Activated CD8-positive, alpha-beta memory T cell treated with anti-CD3 and anti-CD28 coated beads, Interleukin-2, amount 10 ng/mL, durations not matched to agents 7 days and 5 days (primary cell): ENCODE results near the gene ADSS2. TPM values are rescaled to one million over a fixed set of nuclear protein-coding genes. Genes with fewer than 3 reads are reported as not detected.

Experiments
- ATAC-seq: fragments of 150-1000 bp; cut with Tn5 transposase; one replicate; pipeline ENCODE4 v1.10.0; 2021; ENCODE audit warnings: moderate library complexity
- CTCF ChIA-PET: fragments of 350-600 bp; sonication (Branson Sonifier 250); formaldehyde crosslinking; loops from one replicate; lab custom pipeline; 2021; ENCODE audit warnings: antibody characterized with exemption; lab: Charles Lee
- DNase-seq: peaks from one replicate; pipeline ENCODE4 v3.0.0-alpha.2; 2020
- H3K27ac Mint-ChIP-seq: one replicate; pipeline ENCODE4 v1.8.0; 2021; ENCODE audit warnings: mild to moderate bottlenecking, mixed read lengths
- H3K27me3 Mint-ChIP-seq: one replicate; pipeline ENCODE4 v1.8.0; 2021; ENCODE audit warnings: mixed read lengths
- H3K36me3 Mint-ChIP-seq: one replicate; pipeline ENCODE4 v1.8.0; 2021; ENCODE audit warnings: mild to moderate bottlenecking, mixed read lengths
- H3K4me1 Mint-ChIP-seq: one replicate; pipeline ENCODE4 v1.8.0; 2021; ENCODE audit warnings: mixed read lengths
- H3K4me3 Mint-ChIP-seq: one replicate; pipeline ENCODE4 v1.8.0; 2021; ENCODE audit warnings: mild to moderate bottlenecking, moderate library complexity, mixed read lengths
- H3K9me3 Mint-ChIP-seq: one replicate; pipeline ENCODE4 v1.8.0; 2022; ENCODE audit warnings: low read depth, mixed read lengths
- total RNA-seq, 2 experiments: library from RNA; stranded (reverse); gene quantifications; one replicate each; pipeline ENCODE4 v1.2.3, GENCODE V29; 2021

The ADSS2 gene
- total RNA-seq, 2 experiments from 2014 or later: 52.0 to 66.7 TPM

DNA sequence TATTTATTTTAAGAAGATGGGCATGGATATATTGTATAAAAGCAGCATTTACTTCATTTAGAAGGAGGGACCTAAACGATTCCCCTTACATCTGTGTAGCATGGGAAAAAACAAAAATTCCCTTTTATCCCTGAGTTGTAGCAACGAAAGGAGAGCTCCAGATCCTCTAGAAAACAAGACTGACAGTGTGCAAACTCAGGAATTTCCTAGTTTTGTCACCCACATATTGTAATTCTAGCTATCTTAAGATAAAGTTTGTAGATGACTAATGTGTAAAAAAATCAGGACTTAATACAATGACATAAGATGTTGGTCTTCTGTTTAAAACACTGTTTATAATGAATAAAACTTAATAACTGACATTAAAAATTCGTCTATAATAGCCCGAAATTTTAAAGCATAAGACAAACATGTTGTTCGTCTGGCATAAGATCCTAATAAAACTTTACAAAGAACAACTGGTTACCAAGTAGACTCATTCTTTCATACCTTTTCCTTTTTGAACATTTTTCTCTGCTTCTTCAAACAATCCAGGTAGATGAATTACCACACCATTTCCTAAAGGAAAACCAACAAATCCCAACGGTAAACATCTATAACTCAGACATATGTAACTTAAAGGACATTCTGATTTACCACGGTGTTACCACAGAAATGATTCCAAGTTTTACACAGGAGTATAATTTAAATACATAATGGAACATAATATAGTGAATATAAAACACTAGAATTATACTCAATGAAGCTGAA, 15.2 kb downstream of the ADSS2 start:
- no peak for DNase-seq
- CTCF ChIA-PET: no interaction called here
- H3K27ac Mint-ChIP-seq: peak overlapping the region; percentile 58

DNA sequence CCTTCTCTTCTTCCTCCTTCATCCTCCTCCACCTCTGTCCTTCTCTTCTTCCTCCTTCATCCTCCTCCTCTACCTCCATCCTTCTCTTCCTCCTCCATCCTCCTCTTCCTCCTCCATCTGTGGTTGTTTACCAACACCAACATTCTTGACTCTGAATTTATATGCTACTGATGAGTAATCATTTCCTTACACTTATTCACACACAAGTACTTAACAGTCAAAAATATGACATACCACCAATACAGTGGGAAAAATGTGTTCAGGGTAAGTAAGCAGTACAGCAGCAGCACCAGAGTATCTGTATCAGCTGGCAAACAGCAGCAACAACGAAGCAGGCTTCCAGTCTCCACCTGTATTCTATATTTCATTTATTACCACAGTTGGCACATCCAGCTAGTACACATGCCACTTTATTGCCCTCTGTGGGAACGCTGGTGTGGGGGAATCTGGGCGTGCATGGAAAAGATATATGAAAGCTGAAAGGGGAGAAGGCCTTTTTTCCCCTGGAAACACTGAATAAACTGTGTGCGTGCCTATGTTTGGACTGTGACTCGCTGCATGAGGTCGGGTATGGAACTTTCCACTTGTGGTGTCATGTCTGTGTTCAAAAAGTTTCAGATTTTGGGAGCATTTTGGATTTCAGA, 16.0 kb downstream of the ADSS2 start:
- H3K9me3 Mint-ChIP-seq: no peaks in the 10 kb centered on the region
- H3K27ac Mint-ChIP-seq: peak overlapping the region; percentile 58
- peaks cover 37% of the 10 kb centered on the region for H3K36me3 Mint-ChIP-seq
- H3K27me3 Mint-ChIP-seq: no peaks in the 10 kb centered on the region
- no peak overlapping the region for H3K4me3 Mint-ChIP-seq
- no peak for DNase-seq
- CTCF ChIA-PET: no interaction called here
- peaks cover 16% of the 10 kb centered on the region for H3K4me1 Mint-ChIP-seq
- peak; percentile 72 for ATAC-seq

More for the DNA sequence above, 15.2 kb downstream of the ADSS2 start:
- Mint-ChIP-seq H3K4me3 (no peak overlapping the region), H3K36me3 (peaks cover 36% of the 10 kb centered on the region), H3K4me1 (peaks cover 16% of the 10 kb centered on the region), H3K27me3 (no peaks in the 10 kb centered on the region), H3K9me3 (no peaks in the 10 kb centered on the region)
- ATAC-seq: no peak

DNA sequence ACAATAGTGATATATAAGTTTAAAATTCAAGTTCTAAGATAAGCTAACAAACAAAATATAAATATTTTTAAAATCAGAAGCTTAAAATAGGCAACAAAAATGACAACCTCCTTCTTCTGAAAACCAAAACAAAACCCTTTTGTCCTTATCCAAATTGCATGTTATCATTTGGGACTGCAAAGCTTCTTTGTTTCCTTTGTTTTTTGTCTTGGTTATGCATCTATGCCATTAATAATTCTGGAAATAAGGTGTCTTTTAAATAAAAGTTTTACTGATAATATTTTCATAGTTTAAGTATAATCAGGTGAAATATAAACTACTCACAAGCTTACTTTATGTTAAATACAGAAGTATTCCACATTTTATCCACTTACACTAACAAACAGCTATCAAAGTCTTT, 20.5 kb downstream of the ADSS2 start:
- Mint-ChIP-seq H3K27ac (no peak overlapping the region), H3K27me3 (no peaks in the 10 kb centered on the region), H3K9me3 (no peaks in the 10 kb centered on the region), H3K4me3 (no peak overlapping the region), H3K4me1 (peaks cover 11% of the 10 kb centered on the region), H3K36me3 (peaks cover 34% of the 10 kb centered on the region)
- ATAC-seq (no peak), DNase-seq (no peak)
- CTCF ChIA-PET: interaction anchor here (0.9 to 1.1 kb wide), 2 partner anchors 16 to 19 kb away, joined by 3 to 4 read pairs; no protein-coding TSS in a partner anchor

DNA sequence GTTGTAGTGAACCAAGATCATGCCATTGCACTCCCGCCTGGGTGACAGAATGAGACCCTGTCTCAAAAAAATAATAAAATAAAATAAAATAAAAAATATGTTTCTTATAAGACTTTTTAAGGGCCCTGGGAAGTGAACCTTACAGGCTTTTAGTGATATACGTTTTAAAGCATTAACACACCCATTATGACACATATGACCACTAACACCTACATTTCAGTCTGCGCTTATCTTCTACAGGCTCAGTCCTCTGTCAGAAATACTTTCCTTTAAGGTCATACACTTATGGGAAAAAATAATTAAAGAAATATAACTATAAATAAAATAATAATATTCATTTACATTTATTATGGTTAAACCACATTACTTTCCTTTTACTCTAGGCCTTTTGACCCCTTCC, 21.9 kb downstream of the ADSS2 start:
- no peaks in the 10 kb centered on the region for H3K27me3 Mint-ChIP-seq
- H3K4me3 Mint-ChIP-seq: no peak overlapping the region
- no peak overlapping the region for H3K27ac Mint-ChIP-seq
- CTCF ChIA-PET: no interaction called here
- ATAC-seq: no peak
- H3K36me3 Mint-ChIP-seq: peaks cover 30% of the 10 kb centered on the region
- no peak for DNase-seq
- peaks cover 3% of the 10 kb centered on the region for H3K4me1 Mint-ChIP-seq
- no peaks in the 10 kb centered on the region for H3K9me3 Mint-ChIP-seq

DNA sequence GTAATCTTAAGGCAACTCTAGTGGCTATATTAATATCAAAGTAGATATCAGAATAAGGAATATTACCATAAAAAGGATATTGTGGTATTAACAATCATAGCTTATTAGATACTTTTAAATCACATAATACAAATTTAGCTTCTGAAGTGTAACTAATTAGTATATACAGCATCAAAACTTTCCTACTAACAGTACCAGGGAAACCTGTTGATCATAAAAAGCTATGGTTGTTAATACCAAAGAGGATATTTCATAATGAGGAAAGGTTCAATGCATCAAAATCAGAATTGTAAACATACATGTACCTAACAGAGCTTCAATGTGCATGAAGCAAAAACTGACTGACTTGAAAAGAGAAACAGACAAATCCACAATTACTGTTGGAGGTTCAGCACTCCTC, 24.1 kb downstream of the ADSS2 start:
- H3K27ac Mint-ChIP-seq: no peak overlapping the region
- H3K4me1 Mint-ChIP-seq: peaks cover 3% of the 10 kb centered on the region
- ATAC-seq: no peak
- DNase-seq: no peak
- CTCF ChIA-PET: interaction anchor here (0.6 to 1.7 kb wide), 2 partner anchors 15 to 17 kb away, joined by 3 read pairs; no protein-coding TSS in a partner anchor
- H3K27me3 Mint-ChIP-seq: no peaks in the 10 kb centered on the region
- peaks cover 37% of the 10 kb centered on the region for H3K36me3 Mint-ChIP-seq
- no peak overlapping the region for H3K4me3 Mint-ChIP-seq
- no peaks in the 10 kb centered on the region for H3K9me3 Mint-ChIP-seq

DNA sequence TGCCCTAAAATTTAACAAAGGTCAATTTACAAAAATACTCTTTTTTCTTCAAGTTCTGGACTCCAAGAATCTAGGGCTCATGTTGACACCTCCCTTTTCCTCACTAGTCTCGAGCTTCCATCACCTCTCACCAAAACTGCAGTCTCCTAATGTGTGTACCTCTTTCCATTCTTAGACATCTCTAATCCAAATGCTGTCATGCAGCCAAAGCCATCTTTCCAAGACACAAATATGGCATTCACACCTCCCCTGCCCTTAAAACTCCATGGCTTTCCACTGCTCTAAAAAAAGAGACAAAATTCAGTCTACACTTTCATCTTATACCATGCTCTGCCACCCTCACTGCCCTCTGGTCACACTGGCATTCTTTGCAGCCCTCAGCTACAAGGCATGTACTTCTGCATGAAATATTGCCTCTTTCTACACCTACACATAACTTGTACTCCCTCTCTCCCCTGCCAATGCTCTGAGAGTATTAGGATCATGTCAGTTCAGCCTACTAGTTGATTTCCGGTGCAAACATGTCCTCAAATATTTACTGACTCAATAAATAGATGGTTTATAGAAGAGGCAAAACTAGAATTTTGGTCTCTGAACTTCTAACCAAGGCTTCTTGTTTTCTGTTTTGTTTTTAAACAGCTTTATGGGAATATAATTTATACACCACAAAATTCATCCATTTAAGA, 26.9 kb downstream of the ADSS2 start:
- ATAC-seq: no peak
- DNase-seq: no peak
- peaks cover 3% of the 10 kb centered on the region for H3K4me1 Mint-ChIP-seq
- peaks cover 38% of the 10 kb centered on the region for H3K36me3 Mint-ChIP-seq
- H3K27me3 Mint-ChIP-seq: no peaks in the 10 kb centered on the region
- H3K4me3 Mint-ChIP-seq: no peak overlapping the region
- CTCF ChIA-PET: interaction anchor here (0.7 to 1.2 kb wide), 2 partner anchors 10 to 125 kb away, joined by 3 to 4 read pairs; no protein-coding TSS in a partner anchor
- peak overlapping the region; percentile 4 for H3K27ac Mint-ChIP-seq
- H3K9me3 Mint-ChIP-seq: no peaks in the 10 kb centered on the region

DNA sequence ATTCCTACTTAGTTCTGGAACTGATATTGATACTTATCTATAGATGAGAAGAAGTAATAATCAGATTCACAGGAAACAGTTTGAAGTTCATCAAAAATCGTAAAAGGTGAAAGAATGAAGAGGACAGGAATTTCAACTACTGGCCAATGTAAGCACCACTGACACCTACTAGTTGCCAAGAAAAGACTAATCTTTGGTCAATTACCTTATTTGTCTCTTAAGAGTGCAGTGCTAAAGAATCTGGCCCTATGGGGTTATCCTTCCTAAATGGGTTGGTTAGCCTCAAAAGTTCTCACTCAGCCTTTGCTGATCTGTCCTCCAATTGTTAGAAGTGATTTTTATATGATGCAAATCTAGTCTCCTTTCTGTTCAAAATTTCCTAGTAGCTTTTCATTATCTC, 29.5 kb downstream of the ADSS2 start:
- no peaks in the 10 kb centered on the region for H3K9me3 Mint-ChIP-seq
- DNase-seq: no peak
- ATAC-seq: no peak
- no peaks in the 10 kb centered on the region for H3K4me1 Mint-ChIP-seq
- CTCF ChIA-PET: no interaction called here
- H3K27me3 Mint-ChIP-seq: no peaks in the 10 kb centered on the region
- H3K4me3 Mint-ChIP-seq: no peak overlapping the region
- no peak overlapping the region for H3K27ac Mint-ChIP-seq
- H3K36me3 Mint-ChIP-seq: peaks cover 44% of the 10 kb centered on the region

DNA sequence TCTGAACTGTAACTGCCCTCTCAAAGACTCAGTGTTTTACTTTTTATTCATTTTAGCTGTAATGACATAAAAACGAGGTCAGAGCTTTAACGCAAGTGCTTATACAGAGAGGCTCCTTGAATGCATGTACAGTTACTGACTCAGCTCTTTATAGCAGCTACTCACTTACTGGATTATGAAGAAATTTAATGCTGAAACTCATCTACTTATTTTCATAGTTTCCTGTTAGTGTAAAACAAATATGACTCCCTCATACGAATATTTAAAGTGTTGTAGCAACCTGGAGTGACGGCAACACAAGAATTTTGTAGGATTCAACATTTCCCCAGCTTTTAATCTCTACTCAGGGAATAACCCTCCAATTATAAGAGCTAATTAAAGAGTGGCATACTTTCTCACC, 32.7 kb downstream of the ADSS2 start:
- no peak overlapping the region for H3K4me3 Mint-ChIP-seq
- CTCF ChIA-PET: interaction anchor here (0.5 kb wide), 1 partner anchor 927 kb away, joined by 4 read pairs; no protein-coding TSS in a partner anchor
- no peak for ATAC-seq
- no peaks in the 10 kb centered on the region for H3K27me3 Mint-ChIP-seq
- no peaks in the 10 kb centered on the region for H3K9me3 Mint-ChIP-seq
- no peak for DNase-seq
- no peak overlapping the region for H3K27ac Mint-ChIP-seq
- peaks cover 55% of the 10 kb centered on the region for H3K36me3 Mint-ChIP-seq
- H3K4me1 Mint-ChIP-seq: peaks cover 1% of the 10 kb centered on the region

DNA sequence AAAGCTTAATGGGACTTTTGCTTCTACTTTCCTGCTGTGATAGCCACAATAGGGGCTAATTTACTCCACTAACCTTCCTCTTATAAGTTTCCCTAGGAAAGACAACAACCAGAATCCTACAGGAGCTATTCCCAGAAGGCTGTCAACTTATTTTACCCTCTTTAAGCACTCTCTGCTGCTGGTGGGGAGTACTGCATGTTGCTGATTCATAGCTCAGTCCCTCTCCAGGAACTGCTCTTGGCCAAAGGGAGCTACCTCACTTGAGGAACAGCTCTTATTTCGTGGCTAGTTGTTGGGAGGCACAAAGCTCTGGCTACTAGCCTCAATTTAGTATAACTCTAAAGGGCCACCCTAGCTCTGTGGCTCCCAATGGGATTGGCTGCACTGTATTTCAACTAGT, 37.2 kb downstream of the ADSS2 start:
- H3K36me3 Mint-ChIP-seq: peaks cover 67% of the 10 kb centered on the region
- H3K27ac Mint-ChIP-seq: no peak overlapping the region
- H3K9me3 Mint-ChIP-seq: no peaks in the 10 kb centered on the region
- no peak overlapping the region for H3K4me3 Mint-ChIP-seq
- CTCF ChIA-PET: interaction anchor here (0.7 to 1.7 kb wide), 2 partner anchors 10 to 115 kb away, joined by 3 to 5 read pairs; no protein-coding TSS in a partner anchor
- ATAC-seq (no peak), DNase-seq (no peak)
- H3K27me3 Mint-ChIP-seq: no peaks in the 10 kb centered on the region
- H3K4me1 Mint-ChIP-seq: peaks cover 12% of the 10 kb centered on the region

DNA sequence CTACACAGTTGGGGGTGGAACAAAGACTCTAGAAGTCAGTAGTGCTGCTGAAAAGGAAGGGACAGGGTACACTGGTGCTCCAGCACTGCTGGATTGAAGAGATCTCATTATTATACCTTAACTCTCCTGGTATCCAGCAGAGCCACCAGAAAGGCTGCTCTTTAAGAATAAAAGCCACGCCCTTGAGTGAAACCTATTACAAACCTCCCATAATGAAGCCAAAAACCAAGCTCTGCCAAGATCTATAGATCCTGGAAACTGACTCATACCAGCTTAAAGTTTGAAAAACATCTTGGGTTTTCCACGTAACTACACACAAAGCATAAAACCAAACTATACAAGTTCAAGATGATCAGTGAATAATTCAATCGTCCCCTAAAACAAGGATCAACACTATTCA, 38.0 kb downstream of the ADSS2 start:
- DNase-seq (no peak), ATAC-seq (no peak)
- peak overlapping the region; percentile 2 for H3K27ac Mint-ChIP-seq
- H3K9me3 Mint-ChIP-seq: no peaks in the 10 kb centered on the region
- H3K36me3 Mint-ChIP-seq: peaks cover 75% of the 10 kb centered on the region
- H3K4me3 Mint-ChIP-seq: no peak overlapping the region
- H3K4me1 Mint-ChIP-seq: peaks cover 14% of the 10 kb centered on the region
- no peaks in the 10 kb centered on the region for H3K27me3 Mint-ChIP-seq
- CTCF ChIA-PET: interaction anchor here (1.4 to 1.7 kb wide), 2 partner anchors 14 to 114 kb away, joined by 3 to 5 read pairs; no protein-coding TSS in a partner anchor

DNA sequence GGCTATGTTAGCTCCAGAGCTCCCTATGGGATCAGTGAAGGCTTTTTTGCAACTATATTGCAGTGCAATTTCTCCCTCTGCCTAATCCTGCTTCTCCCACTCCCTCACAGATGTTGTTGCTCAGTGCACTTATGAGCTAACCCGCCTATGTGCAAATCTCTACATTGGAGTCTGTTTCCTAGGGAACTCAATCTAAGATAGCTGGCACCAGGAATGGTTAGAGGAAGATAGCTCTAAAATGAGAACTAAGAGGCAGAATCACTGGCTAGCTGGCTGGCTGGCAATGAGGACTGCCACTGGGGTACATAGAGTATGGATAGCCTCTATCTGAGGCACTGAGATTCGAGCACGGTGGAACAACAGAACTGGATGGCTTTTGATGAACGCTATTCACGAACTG, 39.5 kb downstream of the ADSS2 start:
- no peak for ATAC-seq

DNA sequence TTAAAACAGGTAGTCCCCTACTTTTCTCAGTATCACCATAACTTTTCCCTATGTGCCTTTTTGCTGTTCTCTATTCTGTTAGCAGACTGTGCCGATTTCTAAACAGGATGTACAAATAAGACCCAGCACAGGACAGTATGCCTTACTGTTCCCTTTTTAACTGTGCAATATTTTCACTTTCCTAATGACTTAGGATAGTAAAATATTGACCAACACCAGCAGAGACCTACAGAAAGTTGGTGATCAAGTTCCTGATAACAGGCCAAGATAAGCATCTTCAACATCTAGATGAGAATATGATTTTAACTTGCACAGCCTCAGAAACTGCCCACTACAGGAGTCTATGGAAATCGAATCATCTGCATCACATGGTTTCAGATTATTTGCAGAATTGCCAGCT, 42.0 kb downstream of the ADSS2 start:
- Mint-ChIP-seq H3K9me3 (no peaks in the 10 kb centered on the region), H3K27me3 (no peaks in the 10 kb centered on the region), H3K36me3 (peaks cover 77% of the 10 kb centered on the region), H3K4me3 (no peak overlapping the region), H3K27ac (peak overlapping the region; percentile 44), H3K4me1 (peaks cover 28% of the 10 kb centered on the region)
- DNase-seq (no peak), ATAC-seq (no peak)
- CTCF ChIA-PET: no interaction called here

More for the DNA sequence above, 39.5 kb downstream of the ADSS2 start:
- H3K4me3 Mint-ChIP-seq: no peak overlapping the region
- H3K9me3 Mint-ChIP-seq: no peaks in the 10 kb centered on the region
- peaks cover 69% of the 10 kb centered on the region for H3K36me3 Mint-ChIP-seq
- H3K27me3 Mint-ChIP-seq: no peaks in the 10 kb centered on the region
- H3K27ac Mint-ChIP-seq: no peak overlapping the region
- H3K4me1 Mint-ChIP-seq: peaks cover 17% of the 10 kb centered on the region
- no peak for DNase-seq
- CTCF ChIA-PET: interaction anchor here (1.4 kb wide), 1 partner anchor 15 kb away, joined by 3 read pairs; no protein-coding TSS in a partner anchor

DNA sequence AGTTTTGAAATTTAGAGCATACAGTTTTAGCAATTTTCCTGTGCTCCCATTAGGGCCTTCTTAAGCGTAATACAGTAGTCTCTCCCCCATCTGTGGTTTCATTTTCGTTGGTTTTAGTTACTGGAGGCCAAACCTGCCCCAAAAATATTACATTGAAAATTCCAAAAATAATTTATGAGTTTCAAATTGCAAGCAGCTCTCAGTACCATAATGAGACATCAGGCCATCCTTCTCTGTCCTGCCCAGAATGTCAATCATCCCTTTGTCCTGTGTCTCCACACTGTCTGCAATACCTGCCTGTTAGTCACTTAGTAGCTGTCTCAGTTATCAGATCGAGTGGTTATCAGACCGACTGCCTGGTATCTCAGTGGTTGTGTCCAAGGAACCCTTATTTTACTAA, 45.4 kb downstream of the ADSS2 start:
- H3K27me3 Mint-ChIP-seq: no peaks in the 10 kb centered on the region
- ATAC-seq (no peak), DNase-seq (no peak)
- H3K36me3 Mint-ChIP-seq: peaks cover 82% of the 10 kb centered on the region
- H3K4me1 Mint-ChIP-seq: peaks cover 24% of the 10 kb centered on the region
- H3K4me3 Mint-ChIP-seq: no peak overlapping the region
- H3K9me3 Mint-ChIP-seq: peaks cover 17% of the 10 kb centered on the region
- CTCF ChIA-PET: no interaction called here
- no peak overlapping the region for H3K27ac Mint-ChIP-seq
